ENCODE measurements around the gene DENND5A. TPM values are rescaled to one million over a fixed set of nuclear protein-coding genes. Genes with fewer than 3 reads are reported as not detected.

The DENND5A gene
- total RNA-seq, 2 experiments from 2014 or later: 4.0 to 10.5 TPM

DNA sequence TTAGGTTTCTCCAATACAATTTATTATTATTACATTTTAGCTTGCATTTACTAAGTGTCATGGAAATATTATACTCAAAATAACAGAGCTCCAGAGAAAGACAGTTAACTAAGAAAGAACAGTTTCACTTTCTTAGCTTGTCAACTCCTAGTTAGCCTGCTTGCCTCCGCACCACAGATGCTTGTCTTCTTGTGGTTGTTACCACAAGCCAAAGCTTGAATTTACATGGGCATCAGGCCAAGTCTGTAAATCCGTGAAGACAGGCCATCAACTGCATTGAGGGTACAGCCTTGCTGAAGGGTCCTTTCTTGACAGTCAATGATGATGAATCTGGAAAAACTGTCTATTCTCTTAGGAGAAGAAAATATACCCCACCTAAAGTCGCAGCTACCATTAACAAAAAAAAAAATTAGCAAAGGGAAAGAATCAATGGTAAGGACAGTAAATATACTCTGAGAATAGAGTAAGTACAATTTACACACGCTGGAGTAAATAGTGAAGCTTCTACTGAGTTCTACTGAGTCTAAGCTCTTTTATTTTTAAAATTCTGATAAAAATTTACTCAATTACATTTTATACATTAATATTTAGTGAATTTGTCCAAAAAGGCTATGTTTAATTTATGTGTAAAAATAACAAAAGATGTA, 15.6 kb upstream of the DENND5A start:
- H3K4me1 ChIP-seq (ENCODE audit: insufficient read depth, low read length, poor library complexity, severe bottlenecking): peaks cover 4% of the 10 kb centered on the region
- no peak overlapping the region for H2AFZ ChIP-seq (ENCODE audit: low read length)
- BruUV-seq (replicated peaks): no TSS peak
- TF ChIP-seq EZH2phosphoT487 (IDR thresholded peaks at IDR 0.05; ENCODE audit: borderline replicate concordance, low read depth, low read length): no peak
- TF ChIP-seq, protein P1, sequence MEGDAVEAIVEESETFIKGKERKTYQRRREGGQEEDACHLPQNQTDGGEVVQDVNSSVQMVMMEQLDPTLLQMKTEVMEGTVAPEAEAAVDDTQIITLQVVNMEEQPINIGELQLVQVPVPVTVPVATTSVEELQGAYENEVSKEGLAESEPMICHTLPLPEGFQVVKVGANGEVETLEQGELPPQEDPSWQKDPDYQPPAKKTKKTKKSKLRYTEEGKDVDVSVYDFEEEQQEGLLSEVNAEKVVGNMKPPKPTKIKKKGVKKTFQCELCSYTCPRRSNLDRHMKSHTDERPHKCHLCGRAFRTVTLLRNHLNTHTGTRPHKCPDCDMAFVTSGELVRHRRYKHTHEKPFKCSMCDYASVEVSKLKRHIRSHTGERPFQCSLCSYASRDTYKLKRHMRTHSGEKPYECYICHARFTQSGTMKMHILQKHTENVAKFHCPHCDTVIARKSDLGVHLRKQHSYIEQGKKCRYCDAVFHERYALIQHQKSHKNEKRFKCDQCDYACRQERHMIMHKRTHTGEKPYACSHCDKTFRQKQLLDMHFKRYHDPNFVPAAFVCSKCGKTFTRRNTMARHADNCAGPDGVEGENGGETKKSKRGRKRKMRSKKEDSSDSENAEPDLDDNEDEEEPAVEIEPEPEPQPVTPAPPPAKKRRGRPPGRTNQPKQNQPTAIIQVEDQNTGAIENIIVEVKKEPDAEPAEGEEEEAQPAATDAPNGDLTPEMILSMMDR (conservative IDR thresholded peaks at IDR 0.05; ENCODE audit: low read length): no peak
- H3K9me3 ChIP-seq (ENCODE audit: low read length): no peaks in the 10 kb centered on the region
- intact Hi-C loops (cut with micrococcal nuclease; ENCODE audit: unreplicated experiment): loop anchor here (1.0 kb wide), 1 partner anchor 29 kb away; no protein-coding TSS in a partner anchor
- peak; percentile 43 for DNase-seq (ENCODE audit: low spot score)
- no peak overlapping the region for H3K27ac ChIP-seq (ENCODE audit: low read depth, low read length, poor library complexity, severe bottlenecking)
- H3K36me3 ChIP-seq (ENCODE audit: insufficient read depth, low read length): peaks cover 22% of the 10 kb centered on the region
- H3K79me2 ChIP-seq (ENCODE audit: insufficient read depth, low read depth, low read length): no peaks in the 10 kb centered on the region
- no peaks in the 10 kb centered on the region for H3K9me2 ChIP-seq (ENCODE audit: insufficient read depth, low read length)
- H3K4me2 ChIP-seq (ENCODE audit: low read length): no peak overlapping the region
- CTCF ChIA-PET (ENCODE audit: unreplicated experiment): no interaction called here
- H4K20me1 ChIP-seq (ENCODE audit: insufficient read depth, low read length): no peaks in the 10 kb centered on the region
- POLR2A ChIA-PET: interaction anchor here (0.5 to 1.2 kb wide), 7 partner anchors 10 to 219 kb away, joined by 3 to 6 read pairs (median 3); no protein-coding TSS in a partner anchor
- no peak overlapping the region for H3K4me3 ChIP-seq (ENCODE audit: low read depth, low read length, poor library complexity, severe bottlenecking)

- Histone ChIP-seq H3K9me2 (ENCODE audit: insufficient read depth, low read length) (no peaks in the 10 kb centered on the region), H3K79me2 (ENCODE audit: insufficient read depth, low read depth, low read length) (no peaks in the 10 kb centered on the region), H3K27ac (ENCODE audit: low read depth, low read length, poor library complexity, severe bottlenecking) (no peak overlapping the region), H3K4me2 (ENCODE audit: low read length) (no peak overlapping the region), H3K9me3 (ENCODE audit: low read length) (no peaks in the 10 kb centered on the region), H3K4me3 (ENCODE audit: low read depth, low read length, poor library complexity, severe bottlenecking) (no peak overlapping the region), H3K4me1 (ENCODE audit: insufficient read depth, low read length, poor library complexity, severe bottlenecking) (peaks cover 4% of the 10 kb centered on the region), H4K20me1 (ENCODE audit: insufficient read depth, low read length) (no peaks in the 10 kb centered on the region), H2AFZ (ENCODE audit: low read length) (no peak overlapping the region), H3K36me3 (ENCODE audit: insufficient read depth, low read length) (peaks cover 18% of the 10 kb centered on the region)
- BruUV-seq (replicated peaks): no TSS peak
- TF ChIP-seq, protein P1 (conservative IDR thresholded peaks at IDR 0.05; ENCODE audit: low read length): no peak
- no peak for TF ChIP-seq EZH2phosphoT487 (IDR thresholded peaks at IDR 0.05; ENCODE audit: borderline replicate concordance, low read depth, low read length)
- ChIA-PET CTCF (ENCODE audit: unreplicated experiment) (no interaction called here), POLR2A (interaction anchor here (1.5 kb wide), 1 partner anchor 22 kb away, joined by 4 read pairs; no protein-coding TSS in a partner anchor)
- intact Hi-C loops (cut with micrococcal nuclease; ENCODE audit: unreplicated experiment): no loop called here
- DNase-seq (ENCODE audit: low spot score): no peak
Observed at GRCh38 chr11:9277176-9277575, 12.0 kb upstream of the DENND5A start.

DNA sequence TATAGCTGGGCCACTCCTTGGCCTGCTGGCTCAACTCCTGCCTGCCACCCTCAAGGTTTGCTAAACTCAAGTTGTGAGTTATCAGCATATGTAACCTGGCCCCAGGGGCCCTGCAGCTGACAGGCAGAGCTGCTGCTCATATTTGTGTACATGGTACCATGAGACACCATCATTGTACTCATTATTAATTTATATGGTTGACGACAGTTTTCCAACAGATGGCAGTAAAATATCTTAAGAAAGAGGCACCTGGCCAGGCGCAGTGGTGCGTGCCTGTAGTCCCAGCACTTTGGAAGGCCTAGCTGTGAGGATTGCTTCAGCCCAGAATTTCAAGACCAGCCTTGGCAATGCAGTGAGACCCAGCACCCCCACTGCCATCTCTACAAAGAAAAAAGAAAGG, 11.4 kb upstream of the DENND5A start:
- POLR2A ChIA-PET: no interaction called here
- Histone ChIP-seq H3K9me3 (ENCODE audit: low read length) (no peaks in the 10 kb centered on the region), H3K27ac (ENCODE audit: low read depth, low read length, poor library complexity, severe bottlenecking) (no peak overlapping the region), H3K79me2 (ENCODE audit: insufficient read depth, low read depth, low read length) (no peaks in the 10 kb centered on the region), H3K4me3 (ENCODE audit: low read depth, low read length, poor library complexity, severe bottlenecking) (no peak overlapping the region), H3K4me2 (ENCODE audit: low read length) (no peak overlapping the region), H3K9me2 (ENCODE audit: insufficient read depth, low read length) (no peaks in the 10 kb centered on the region), H4K20me1 (ENCODE audit: insufficient read depth, low read length) (no peaks in the 10 kb centered on the region), H3K4me1 (ENCODE audit: insufficient read depth, low read length, poor library complexity, severe bottlenecking) (peaks cover 4% of the 10 kb centered on the region), H2AFZ (ENCODE audit: low read length) (no peak overlapping the region), H3K36me3 (ENCODE audit: insufficient read depth, low read length) (peaks cover 17% of the 10 kb centered on the region)
- TF ChIP-seq, protein P1 (conservative IDR thresholded peaks at IDR 0.05; ENCODE audit: low read length): peak; percentile 51; the same call in 1 of the 2 replicates
- TF ChIP-seq EZH2phosphoT487 (IDR thresholded peaks at IDR 0.05; ENCODE audit: borderline replicate concordance, low read depth, low read length): no peak
- BruUV-seq (replicated peaks): no TSS peak
- DNase-seq (ENCODE audit: low spot score): peak; percentile 33
- intact Hi-C loops (cut with micrococcal nuclease; ENCODE audit: unreplicated experiment): no loop called here
- CTCF ChIA-PET (ENCODE audit: unreplicated experiment): no interaction called here
